Loucy (cell line): ENCODE measurements around the gene SLC22A24.

Experiments used
- H2AFZ ChIP-seq: fragments of 200-600 bp; sonication (generic); 2 replicates; pipeline ENCODE4 v1.6.0; 2016; ENCODE audit warnings: antibody characterized with exemption, mild to moderate bottlenecking, low read length, moderate library complexity
- H3F3A ChIP-seq: fragments of 200-600 bp; 2 replicates; pipeline ENCODE4 v1.6.0; 2016; ENCODE audit warnings: antibody characterized with exemption, low read depth, mild to moderate bottlenecking
- H3K27me3 ChIP-seq: fragments of 200-600 bp; sonication (generic); 2 replicates; pipeline ENCODE4 v1.6.1; 2014; ENCODE audit warnings: low read length, mild to moderate bottlenecking; ENCODE audit not compliant: insufficient read depth, poor library complexity, severe bottlenecking
- H3K36me3 ChIP-seq: fragments of 200-600 bp; sonication (generic); 2 replicates; pipeline ENCODE4 v1.6.1; 2016; ENCODE audit warnings: low read length; ENCODE audit not compliant: insufficient read depth
- H3K4me1 ChIP-seq: fragments of 200-600 bp; sonication (generic); 2 replicates; pipeline ENCODE4 v1.5.1; 2014; ENCODE audit warnings: low read length, mild to moderate bottlenecking; ENCODE audit not compliant: insufficient read depth, poor library complexity, severe bottlenecking
- H3K4me2 ChIP-seq: fragments of 200-600 bp; sonication (generic); 2 replicates; pipeline ENCODE4 v1.6.0; 2014; ENCODE audit warnings: antibody characterized with exemption, low read length, low read depth, mild to moderate bottlenecking; ENCODE audit not compliant: poor library complexity, severe bottlenecking
- H3K4me3 ChIP-seq: fragments of 200-600 bp; sonication (generic); 2 replicates; pipeline ENCODE4 v1.5.1; 2014; ENCODE audit warnings: low read length, mild to moderate bottlenecking, mixed read lengths; ENCODE audit not compliant: poor library complexity, severe bottlenecking
- H3K79me2 ChIP-seq: fragments of 200-600 bp; sonication (generic); 2 replicates; pipeline ENCODE4 v1.6.1; 2014; ENCODE audit warnings: low read length; ENCODE audit not compliant: insufficient read depth
- H3K9ac ChIP-seq: fragments of 200-600 bp; sonication (generic); 2 replicates; pipeline ENCODE4 v1.6.0; 2014; ENCODE audit warnings: mild to moderate bottlenecking, low read depth, low read length, moderate library complexity; ENCODE audit not compliant: poor library complexity, severe bottlenecking
- H3K9me2 ChIP-seq: fragments of 200-600 bp; sonication (generic); replicated peaks from 2 replicates; pipeline ENCODE4 v1.6.1; 2016; ENCODE audit warnings: low read depth, low read length, mixed read lengths
- H3K9me3 ChIP-seq: fragments of 200-600 bp; sonication (generic); 2 replicates; pipeline ENCODE4 v1.6.1; 2014; ENCODE audit warnings: mild to moderate bottlenecking, antibody characterized with exemption, low read length, low read depth; ENCODE audit not compliant: insufficient read depth
- H4K20me1 ChIP-seq: fragments of 200-600 bp; sonication (generic); 2 replicates; pipeline ENCODE4 v1.6.0; 2014; ENCODE audit warnings: antibody characterized with exemption, low read length, mild to moderate bottlenecking; ENCODE audit not compliant: insufficient read depth, poor library complexity, severe bottlenecking
- EZH2phosphoT487 ChIP-seq: fragments of 200-600 bp; IDR thresholded peaks from 2 replicates; pipeline ENCODE4 v1.6.1; 2018; ENCODE audit warnings: antibody characterized with exemption, mild to moderate bottlenecking, moderate library complexity, borderline replicate concordance
- TF ChIP-seq, protein P1 (sequence below): fragments of 200-600 bp; sonication (generic); conservative IDR thresholded peaks from 2 replicates; pipeline ENCODE4 v1.5.1; 2014; ENCODE audit warnings: mild to moderate bottlenecking, antibody characterized with exemption, low read length

Gene SLC22A24

DNA sequence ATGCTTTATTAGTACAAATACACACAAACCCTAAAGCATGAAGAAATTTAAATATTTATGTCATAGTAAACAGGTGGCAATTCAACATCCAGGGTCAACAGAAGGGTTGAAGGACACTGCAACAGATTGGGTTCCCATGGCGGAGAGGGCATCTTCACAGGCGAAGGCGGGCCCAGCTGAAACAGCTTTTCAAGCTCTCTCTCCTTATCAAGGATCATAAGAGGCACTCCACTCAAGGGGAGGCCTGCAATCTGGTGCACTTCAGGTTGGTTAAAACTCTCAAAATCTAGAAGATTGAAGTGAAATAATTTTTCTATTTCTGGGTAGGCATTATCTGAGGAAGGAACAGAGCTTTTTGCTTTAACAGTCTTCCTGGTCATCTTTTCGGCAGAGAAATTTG lies 111.6 kb downstream of the SLC22A24 start:
- H3K27me3 ChIP-seq = no peaks in the 10 kb centered on the region
- H3K4me1 ChIP-seq = no peaks in the 10 kb centered on the region
- H3K79me2 ChIP-seq = no peaks in the 10 kb centered on the region
- no peaks in the 10 kb centered on the region for H3K9me3 ChIP-seq
- H3K9ac ChIP-seq = no peak overlapping the region
- no peak overlapping the region for H3K4me3 ChIP-seq
- TF ChIP-seq, protein P1, sequence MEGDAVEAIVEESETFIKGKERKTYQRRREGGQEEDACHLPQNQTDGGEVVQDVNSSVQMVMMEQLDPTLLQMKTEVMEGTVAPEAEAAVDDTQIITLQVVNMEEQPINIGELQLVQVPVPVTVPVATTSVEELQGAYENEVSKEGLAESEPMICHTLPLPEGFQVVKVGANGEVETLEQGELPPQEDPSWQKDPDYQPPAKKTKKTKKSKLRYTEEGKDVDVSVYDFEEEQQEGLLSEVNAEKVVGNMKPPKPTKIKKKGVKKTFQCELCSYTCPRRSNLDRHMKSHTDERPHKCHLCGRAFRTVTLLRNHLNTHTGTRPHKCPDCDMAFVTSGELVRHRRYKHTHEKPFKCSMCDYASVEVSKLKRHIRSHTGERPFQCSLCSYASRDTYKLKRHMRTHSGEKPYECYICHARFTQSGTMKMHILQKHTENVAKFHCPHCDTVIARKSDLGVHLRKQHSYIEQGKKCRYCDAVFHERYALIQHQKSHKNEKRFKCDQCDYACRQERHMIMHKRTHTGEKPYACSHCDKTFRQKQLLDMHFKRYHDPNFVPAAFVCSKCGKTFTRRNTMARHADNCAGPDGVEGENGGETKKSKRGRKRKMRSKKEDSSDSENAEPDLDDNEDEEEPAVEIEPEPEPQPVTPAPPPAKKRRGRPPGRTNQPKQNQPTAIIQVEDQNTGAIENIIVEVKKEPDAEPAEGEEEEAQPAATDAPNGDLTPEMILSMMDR = no peak
- TF ChIP-seq EZH2phosphoT487 = no peak
- no peaks in the 10 kb centered on the region for H3K36me3 ChIP-seq
- no peak overlapping the region for H2AFZ ChIP-seq
- no peak overlapping the region for H3K4me2 ChIP-seq
- H3F3A ChIP-seq = no peaks in the 10 kb centered on the region
- no peaks in the 10 kb centered on the region for H3K9me2 ChIP-seq
- H4K20me1 ChIP-seq = no peaks in the 10 kb centered on the region
